ENCODE results near the gene CIAPIN1. TPM values are rescaled to one million over a fixed set of nuclear protein-coding genes. Genes with fewer than 3 reads are reported as not detected.
A peak's percentile ranks its signal among the peaks of the same experiment; 100 is the strongest.

Gene CIAPIN1
- polyA plus RNA-seq, 3 donors, result 24.0 to 46.5 (median 42.1) TPM

- Histone ChIP-seq H3K27ac (ENCODE audit: low read depth in 1 of 2, low read length in 2 of 2) (peak overlapping the region in 1 of 2 donors; percentile 8), H3K4me1 (ENCODE audit: control insufficient read depth in 1 of 2, insufficient read depth in 2 of 2, low read length in 2 of 2) (peaks cover 23 to 33% of the 10 kb centered on the region in 2 donors), H3K9ac (ENCODE audit: insufficient read depth, low read length, poor library complexity, severe bottlenecking) (no peak overlapping the region), H3K9me3 (replicated peaks in 1 of 2; ENCODE audit: control insufficient read depth in 1 of 2, insufficient read depth in 1 of 2, low read length in 2 of 2) (no peaks in the 10 kb centered on the region), H3K27me3 (ENCODE audit: control insufficient read depth in 2 of 2, insufficient read depth in 2 of 2, low read length in 2 of 2) (no peaks in the 10 kb centered on the region), H2AFZ (ENCODE audit: insufficient read depth, low read depth, low read length, poor library complexity, severe bottlenecking) (peak overlapping the region; percentile 41), H4K20me1 (ENCODE audit: insufficient read depth, low read length) (no peaks in the 10 kb centered on the region), H3K4me2 (replicated peaks; ENCODE audit: extremely low read depth, low read length, poor library complexity, severe bottlenecking) (no peak overlapping the region), H3K36me3 (replicated peaks in 1 of 2; ENCODE audit: control insufficient read depth in 1 of 2, insufficient read depth in 2 of 2, low read length in 2 of 2) (no peaks in the 10 kb centered on the region), H3K4me3 (replicated peaks in 1 of 3; ENCODE audit: low read depth in 2 of 3, low read length in 3 of 3) (no peak overlapping the region), H3K79me2 (ENCODE audit: insufficient read depth, low read length) (no peaks in the 10 kb centered on the region)
- 15% methylated on average over 6 of the region's 8 CpGs for WGBS (ENCODE audit: insufficient coverage)
- H3K36me3 Mint-ChIP-seq, result no peaks in the 10 kb centered on the region
- no peak for DNase-seq
- peaks cover 0 to 2% (median 0%) of the 10 kb centered on the region in 7 donors for H3K9me3 Mint-ChIP-seq
- peaks cover 37% of the 10 kb centered on the region for H3K4me1 Mint-ChIP-seq
- intact Hi-C loops (cut with micrococcal nuclease), result no loop called here
- H3K4me3 Mint-ChIP-seq, result no peak overlapping the region
- peak overlapping the region in 1 of 7 donors; percentile 50 for H3K27ac Mint-ChIP-seq
- H3K27me3 Mint-ChIP-seq (ENCODE audit: low read depth in 3 of 3), result peaks cover 12 to 19% (median 18%) of the 10 kb centered on the region in 3 donors
- TF ChIP-seq, protein P1, sequence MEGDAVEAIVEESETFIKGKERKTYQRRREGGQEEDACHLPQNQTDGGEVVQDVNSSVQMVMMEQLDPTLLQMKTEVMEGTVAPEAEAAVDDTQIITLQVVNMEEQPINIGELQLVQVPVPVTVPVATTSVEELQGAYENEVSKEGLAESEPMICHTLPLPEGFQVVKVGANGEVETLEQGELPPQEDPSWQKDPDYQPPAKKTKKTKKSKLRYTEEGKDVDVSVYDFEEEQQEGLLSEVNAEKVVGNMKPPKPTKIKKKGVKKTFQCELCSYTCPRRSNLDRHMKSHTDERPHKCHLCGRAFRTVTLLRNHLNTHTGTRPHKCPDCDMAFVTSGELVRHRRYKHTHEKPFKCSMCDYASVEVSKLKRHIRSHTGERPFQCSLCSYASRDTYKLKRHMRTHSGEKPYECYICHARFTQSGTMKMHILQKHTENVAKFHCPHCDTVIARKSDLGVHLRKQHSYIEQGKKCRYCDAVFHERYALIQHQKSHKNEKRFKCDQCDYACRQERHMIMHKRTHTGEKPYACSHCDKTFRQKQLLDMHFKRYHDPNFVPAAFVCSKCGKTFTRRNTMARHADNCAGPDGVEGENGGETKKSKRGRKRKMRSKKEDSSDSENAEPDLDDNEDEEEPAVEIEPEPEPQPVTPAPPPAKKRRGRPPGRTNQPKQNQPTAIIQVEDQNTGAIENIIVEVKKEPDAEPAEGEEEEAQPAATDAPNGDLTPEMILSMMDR (IDR thresholded peaks at IDR 0.05), result no peak
Observed at GRCh38 chr16:57380671-57381462, 66.3 kb downstream of the CIAPIN1 start.

DNA sequence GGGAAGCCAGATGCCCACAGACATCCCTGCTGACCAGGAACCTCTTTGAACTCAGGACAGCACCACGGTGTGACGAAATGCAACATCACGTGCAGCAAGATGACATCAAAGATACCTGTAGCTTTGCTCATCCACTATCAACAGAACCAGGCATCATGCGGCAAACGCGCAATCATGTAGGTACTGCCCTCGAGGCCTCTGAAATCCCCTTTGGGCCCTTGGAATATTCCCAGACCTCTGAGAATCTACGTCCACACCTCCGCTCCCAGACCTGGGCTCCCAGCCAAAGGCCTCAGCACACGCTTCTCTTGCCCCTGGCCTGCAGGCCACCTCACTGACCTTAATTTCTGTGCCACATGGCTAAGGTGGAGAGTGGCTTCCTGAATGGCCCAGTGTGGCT is 67.6 kb downstream of the CIAPIN1 start:
- TF ChIP-seq, protein P1 (IDR thresholded peaks at IDR 0.05), result no peak
- Histone ChIP-seq H3K79me2 (ENCODE audit: insufficient read depth, low read length) (no peaks in the 10 kb centered on the region), H3K9me3 (replicated peaks in 1 of 2; ENCODE audit: control insufficient read depth in 1 of 2, insufficient read depth in 1 of 2, low read length in 2 of 2) (no peaks in the 10 kb centered on the region), H3K27me3 (ENCODE audit: control insufficient read depth in 2 of 2, insufficient read depth in 2 of 2, low read length in 2 of 2) (no peaks in the 10 kb centered on the region), H4K20me1 (ENCODE audit: insufficient read depth, low read length) (no peaks in the 10 kb centered on the region), H3K4me2 (replicated peaks; ENCODE audit: extremely low read depth, low read length, poor library complexity, severe bottlenecking) (no peak overlapping the region), H3K27ac (ENCODE audit: low read depth in 1 of 2, low read length in 2 of 2) (no peak overlapping the region), H3K4me3 (replicated peaks in 1 of 3; ENCODE audit: low read depth in 2 of 3, low read length in 3 of 3) (no peak overlapping the region), H3K9ac (ENCODE audit: insufficient read depth, low read length, poor library complexity, severe bottlenecking) (no peak overlapping the region), H3K36me3 (replicated peaks in 1 of 2; ENCODE audit: control insufficient read depth in 1 of 2, insufficient read depth in 2 of 2, low read length in 2 of 2) (no peaks in the 10 kb centered on the region), H3K4me1 (ENCODE audit: control insufficient read depth in 1 of 2, insufficient read depth in 2 of 2, low read length in 2 of 2) (peaks cover 21 to 26% of the 10 kb centered on the region in 2 donors), H2AFZ (ENCODE audit: insufficient read depth, low read depth, low read length, poor library complexity, severe bottlenecking) (no peak overlapping the region)
- no peaks in the 10 kb centered on the region for H3K36me3 Mint-ChIP-seq
- H3K27ac Mint-ChIP-seq, result no peak overlapping the region
- peaks cover 30% of the 10 kb centered on the region for H3K4me1 Mint-ChIP-seq
- WGBS (ENCODE audit: insufficient coverage), result 87% methylated on average over 9 of the region's 10 CpGs
- peaks cover 12 to 19% (median 13%) of the 10 kb centered on the region in 3 donors for H3K27me3 Mint-ChIP-seq (ENCODE audit: low read depth in 3 of 3)
- H3K9me3 Mint-ChIP-seq, result peaks cover 0 to 2% (median 0%) of the 10 kb centered on the region in 7 donors
- no peak overlapping the region for H3K4me3 Mint-ChIP-seq
- intact Hi-C loops (cut with micrococcal nuclease), result no loop called here
- DNase-seq, result no peak

Other genes starting within 250 kb of the CIAPIN1 start
- gene ARL2BP, start 202.1 kb downstream of the CIAPIN1 start, polyA plus RNA-seq, result 10 to 100 TPM; 35.4 to 84.6 (median 84.0) TPM
- 1 to 10 TPM in 1 of 3 donors, under 1 TPM in 2; 0.52 to 1.2 (median 0.97) TPM for gene PLLP, start 162.7 kb downstream of the CIAPIN1 start, polyA plus RNA-seq
- gene CCL22, start 88.6 kb downstream of the CIAPIN1 start, polyA plus RNA-seq, result under 1 TPM; 0.04 to 0.18 (median 0.15) TPM
- not detected for gene CX3CL1, start 74.9 kb downstream of the CIAPIN1 start, polyA plus RNA-seq
- not detected for gene CCL17, start 42.6 kb downstream of the CIAPIN1 start, polyA plus RNA-seq
- gene COQ9, start 94 bp upstream of the CIAPIN1 start, polyA plus RNA-seq, result 10 to 100 TPM; 32.7 to 47.8 (median 38.4) TPM
- gene POLR2C, start 15.3 kb upstream of the CIAPIN1 start, polyA plus RNA-seq, result 10 to 100 TPM; 22.6 to 51.3 (median 24.4) TPM
- gene DOK4, start 39.1 kb upstream of the CIAPIN1 start, polyA plus RNA-seq, result under 1 TPM in 2 of 3 donors, not detected in 1; 0.09 to 0.17 TPM
- gene CCDC102A, start 89.2 kb upstream of the CIAPIN1 start, polyA plus RNA-seq, result not detected
- 1 to 10 TPM in 1 of 3 donors, under 1 TPM in 2; 0.91 to 1.2 (median 0.97) TPM for gene ADGRG5, start 95.3 kb upstream of the CIAPIN1 start, polyA plus RNA-seq
- gene ADGRG1, start 181.2 kb upstream of the CIAPIN1 start, polyA plus RNA-seq, result under 1 TPM; 0.07 to 0.39 (median 0.08) TPM
- gene ADGRG3, start 220.9 kb upstream of the CIAPIN1 start, polyA plus RNA-seq, result 1 to 10 TPM in 1 of 3 donors, under 1 TPM in 1, not detected in 1; 0.41 to 1.0 TPM
- under 1 TPM in 2 of 3 donors, not detected in 1; 0.11 to 0.41 TPM for gene DRC7, start 247.4 kb upstream of the CIAPIN1 start, polyA plus RNA-seq

Data from CD14-positive monocyte (primary cell).